RWPE1 (cell line): ENCODE measurements around the gene OTOG.

Source experiments
- CTCF ChIA-PET: fragments of 350-600 bp; sonication (Branson Sonifier 250); formaldehyde crosslinking; extraction: SDS; loops from one replicate; lab custom pipeline; 2021; lab: Yijun Ruan, JAX
- POLR2A ChIA-PET: fragments of 400-600 bp; formaldehyde crosslinking; extraction: SDS; loops from one replicate; lab custom pipeline; 2020; ENCODE audit warnings: antibody characterized with exemption; ENCODE audit not compliant: low non-redundant PET; lab: Yijun Ruan, JAX
- DNase-seq: peaks from one replicate; pipeline ENCODE4 v3.0.0; 2012; ENCODE audit warnings: low spot score
- H3K27ac ChIP-seq: fragments of 450-650 bp; 2 replicates; pipeline ENCODE4 v1.5.1; 2017
- TF ChIP-seq, protein P1 (sequence below): fragments of 450-650 bp; conservative IDR thresholded peaks from 2 replicates; pipeline ENCODE4 v1.5.1; 2017; ENCODE audit warnings: low read depth, mild to moderate bottlenecking

Gene OTOG

GRCh38 chr11:17633987-17634775 lies 87.1 kb downstream of the OTOG start:
- no peak overlapping the region for H3K27ac ChIP-seq
- no peak for DNase-seq
- TF ChIP-seq, protein P1, sequence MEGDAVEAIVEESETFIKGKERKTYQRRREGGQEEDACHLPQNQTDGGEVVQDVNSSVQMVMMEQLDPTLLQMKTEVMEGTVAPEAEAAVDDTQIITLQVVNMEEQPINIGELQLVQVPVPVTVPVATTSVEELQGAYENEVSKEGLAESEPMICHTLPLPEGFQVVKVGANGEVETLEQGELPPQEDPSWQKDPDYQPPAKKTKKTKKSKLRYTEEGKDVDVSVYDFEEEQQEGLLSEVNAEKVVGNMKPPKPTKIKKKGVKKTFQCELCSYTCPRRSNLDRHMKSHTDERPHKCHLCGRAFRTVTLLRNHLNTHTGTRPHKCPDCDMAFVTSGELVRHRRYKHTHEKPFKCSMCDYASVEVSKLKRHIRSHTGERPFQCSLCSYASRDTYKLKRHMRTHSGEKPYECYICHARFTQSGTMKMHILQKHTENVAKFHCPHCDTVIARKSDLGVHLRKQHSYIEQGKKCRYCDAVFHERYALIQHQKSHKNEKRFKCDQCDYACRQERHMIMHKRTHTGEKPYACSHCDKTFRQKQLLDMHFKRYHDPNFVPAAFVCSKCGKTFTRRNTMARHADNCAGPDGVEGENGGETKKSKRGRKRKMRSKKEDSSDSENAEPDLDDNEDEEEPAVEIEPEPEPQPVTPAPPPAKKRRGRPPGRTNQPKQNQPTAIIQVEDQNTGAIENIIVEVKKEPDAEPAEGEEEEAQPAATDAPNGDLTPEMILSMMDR: no peak
- ChIA-PET CTCF (interaction anchor here (1.2 kb wide), 1 partner anchor 35 kb away, joined by 7 read pairs; no protein-coding TSS in a partner anchor), POLR2A (no interaction called here)

- no peak overlapping the region for H3K27ac ChIP-seq
- TF ChIP-seq, protein P1: no peak
- DNase-seq: no peak
- ChIA-PET CTCF (interaction anchor here (1.2 kb wide), 1 partner anchor 36 kb away, joined by 7 read pairs; no protein-coding TSS in a partner anchor), POLR2A (no interaction called here)
These were observed 87.9 kb downstream of the OTOG start for GRCh38 chr11:17634776-17635550.

DNA sequence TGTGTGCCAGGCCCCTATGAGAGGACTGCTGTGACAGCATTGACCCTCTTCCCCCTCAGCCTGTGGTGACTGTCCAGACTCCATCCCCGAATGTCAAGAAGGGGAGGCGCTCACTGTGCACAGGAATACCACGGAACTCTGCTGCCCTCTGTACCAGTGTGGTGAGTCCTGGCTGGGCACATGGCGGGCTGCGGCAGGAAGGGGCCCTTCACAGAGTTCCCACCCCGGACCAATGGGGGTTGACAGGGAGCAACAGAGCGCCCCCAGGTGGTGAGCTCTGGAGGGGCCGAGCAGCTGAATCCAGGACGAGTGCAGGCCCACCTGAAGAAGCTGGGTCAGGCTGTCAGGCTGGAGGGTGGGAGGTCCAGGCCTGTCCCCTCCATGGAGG lies 88.5 kb downstream of the OTOG start:
- no peak for DNase-seq

GRCh38 chr11:17636721-17637120 lies 89.7 kb downstream of the OTOG start:
- no peak overlapping the region for H3K27ac ChIP-seq
- ChIA-PET CTCF (no interaction called here), POLR2A (interaction anchor here (0.5 kb wide), 1 partner anchor 354 kb away, joined by 3 read pairs; no protein-coding TSS in a partner anchor)
- TF ChIP-seq, protein P1: no peak
- DNase-seq: no peak

More for the DNA sequence above, 88.5 kb downstream of the OTOG start:
- TF ChIP-seq, protein P1: no peak
- ChIA-PET POLR2A (no interaction called here), CTCF (interaction anchor here (1.2 kb wide), 1 partner anchor 37 kb away, joined by 7 read pairs; no protein-coding TSS in a partner anchor)
- H3K27ac ChIP-seq: no peak overlapping the region

- DNase-seq: no peak
- H3K27ac ChIP-seq: no peak overlapping the region
- CTCF ChIA-PET: interaction anchor here (0.6 to 0.7 kb wide), 2 partner anchors 22 to 152 kb away, joined by 3 to 4 read pairs; no protein-coding TSS in a partner anchor
- TF ChIP-seq, protein P1: no peak
- POLR2A ChIA-PET: no interaction called here
These were observed 90.8 kb downstream of the OTOG start for GRCh38 chr11:17637901-17638300.

- ChIA-PET CTCF (interaction anchor here (0.6 kb wide), 1 partner anchor 22 kb away, joined by 3 read pairs; no protein-coding TSS in a partner anchor), POLR2A (no interaction called here)
- DNase-seq: no peak
- TF ChIP-seq, protein P1: no peak
- H3K27ac ChIP-seq: no peak overlapping the region
These were observed 91.3 kb downstream of the OTOG start for GRCh38 chr11:17638311-17638710.
